Activated CD8-positive, alpha-beta memory T cell treated with anti-CD3 and anti-CD28 coated beads for 36 hours (primary cell): ENCODE results near the gene DYSF. TPM values are rescaled to one million over a fixed set of nuclear protein-coding genes. Genes with fewer than 3 reads are reported as not detected.

Experiments
- CTCF ChIA-PET: fragments of 350-600 bp; sonication (Branson Sonifier 250); formaldehyde crosslinking; loops from one replicate; lab custom pipeline; 2021; ENCODE audit warnings: antibody characterized with exemption; lab: Charles Lee
- POLR2A ChIA-PET: fragments of 350-600 bp; sonication (Branson Sonifier 250); formaldehyde crosslinking; loops from one replicate; lab custom pipeline; 2021; ENCODE audit warnings: antibody characterized with exemption; lab: Charles Lee
- total RNA-seq, 2 experiments: library from RNA; stranded (reverse); gene quantifications; one replicate each; pipeline ENCODE4 v1.2.3, GENCODE V29; 2021

Gene DYSF
- total RNA-seq, 2 experiments from 2014 or later: 4.8 to 5.8 TPM

GRCh38 chr2:71455011-71455740, 1.8 kb downstream of the DYSF start:
- ChIA-PET CTCF (interaction anchor here (0.6 to 1.3 kb wide), 3 partner anchors 9 to 210 kb away, joined by 3 read pairs; no protein-coding TSS in a partner anchor), POLR2A (interaction anchor here (1.1 kb wide), 1 partner anchor 13 kb away, joined by 3 read pairs; no protein-coding TSS in a partner anchor)

- ChIA-PET CTCF (interaction anchor here (0.6 to 1.6 kb wide), 2 partner anchors 55 to 210 kb away, joined by 3 to 4 read pairs; no protein-coding TSS in a partner anchor), POLR2A (no interaction called here)
Measured at GRCh38 chr2:71455741-71456569, 2.6 kb downstream of the DYSF start.

DNA sequence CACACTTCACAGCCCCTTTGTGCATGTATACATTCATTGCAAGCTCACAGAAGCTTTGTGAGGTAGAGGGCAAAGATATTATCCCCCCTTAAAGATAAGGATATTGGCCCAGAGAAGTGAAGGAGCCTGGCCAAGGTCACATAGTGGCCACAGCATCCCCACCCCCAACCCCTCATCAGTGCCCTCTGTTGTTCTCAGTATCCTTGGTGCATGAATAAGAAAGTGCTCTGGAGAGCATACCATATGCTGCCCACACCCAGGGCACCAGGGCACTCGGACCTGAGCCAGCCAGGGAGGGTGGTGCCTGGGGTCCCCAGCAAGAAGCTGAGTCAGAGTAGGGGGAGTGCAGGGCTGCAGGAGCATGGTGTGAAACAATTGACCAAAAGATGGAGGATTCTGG, 3.3 kb downstream of the DYSF start:
- ChIA-PET CTCF (interaction anchor here (1.6 kb wide), 1 partner anchor 54 kb away, joined by 4 read pairs; no protein-coding TSS in a partner anchor), POLR2A (no interaction called here)

DNA sequence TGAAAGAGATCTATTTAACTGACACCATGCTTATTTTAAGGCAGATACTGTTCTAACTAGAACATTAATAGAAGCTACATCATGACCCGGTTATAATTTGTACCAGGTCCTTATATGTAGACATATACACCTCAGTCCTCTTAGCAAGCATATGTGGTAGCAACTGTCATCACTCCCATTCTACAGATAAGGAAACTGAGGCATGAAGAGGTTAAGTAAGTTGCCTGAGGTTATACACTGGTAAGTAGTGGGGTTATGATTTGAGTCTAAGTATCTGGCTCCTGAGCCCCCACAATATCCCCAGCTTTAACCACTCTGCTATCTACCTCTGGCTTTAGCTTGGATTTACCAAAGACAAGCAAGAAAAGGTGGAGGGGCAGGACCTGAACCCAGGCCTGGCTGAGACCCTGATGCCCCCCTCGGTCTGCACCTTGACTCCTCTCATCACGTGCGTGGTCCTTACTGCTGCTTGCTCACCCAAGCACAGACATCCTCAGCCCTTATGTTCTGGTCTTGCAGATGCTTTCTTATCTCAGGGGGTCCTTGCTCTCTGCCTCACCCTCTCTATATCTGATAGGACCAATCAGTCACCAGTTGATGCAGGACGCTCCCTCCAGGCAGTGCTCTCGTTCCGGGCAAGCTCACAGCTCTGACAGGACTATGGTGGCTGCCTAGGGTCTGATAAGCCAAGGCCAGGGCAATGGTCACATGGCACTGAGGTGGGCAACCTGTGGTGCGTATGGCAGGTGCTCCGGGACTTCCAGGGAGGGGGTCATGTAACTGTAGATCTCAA, 4.0 kb downstream of the DYSF start:
- CTCF ChIA-PET: interaction anchor here (1.6 kb wide), 1 partner anchor 53 kb away, joined by 4 read pairs; no protein-coding TSS in a partner anchor
- POLR2A ChIA-PET: no interaction called here

- CTCF ChIA-PET: interaction anchor here (1.6 kb wide), 1 partner anchor 53 kb away, joined by 4 read pairs; no protein-coding TSS in a partner anchor
- POLR2A ChIA-PET: no interaction called here
Measured at GRCh38 chr2:71457923-71458322, 4.6 kb downstream of the DYSF start.

DNA sequence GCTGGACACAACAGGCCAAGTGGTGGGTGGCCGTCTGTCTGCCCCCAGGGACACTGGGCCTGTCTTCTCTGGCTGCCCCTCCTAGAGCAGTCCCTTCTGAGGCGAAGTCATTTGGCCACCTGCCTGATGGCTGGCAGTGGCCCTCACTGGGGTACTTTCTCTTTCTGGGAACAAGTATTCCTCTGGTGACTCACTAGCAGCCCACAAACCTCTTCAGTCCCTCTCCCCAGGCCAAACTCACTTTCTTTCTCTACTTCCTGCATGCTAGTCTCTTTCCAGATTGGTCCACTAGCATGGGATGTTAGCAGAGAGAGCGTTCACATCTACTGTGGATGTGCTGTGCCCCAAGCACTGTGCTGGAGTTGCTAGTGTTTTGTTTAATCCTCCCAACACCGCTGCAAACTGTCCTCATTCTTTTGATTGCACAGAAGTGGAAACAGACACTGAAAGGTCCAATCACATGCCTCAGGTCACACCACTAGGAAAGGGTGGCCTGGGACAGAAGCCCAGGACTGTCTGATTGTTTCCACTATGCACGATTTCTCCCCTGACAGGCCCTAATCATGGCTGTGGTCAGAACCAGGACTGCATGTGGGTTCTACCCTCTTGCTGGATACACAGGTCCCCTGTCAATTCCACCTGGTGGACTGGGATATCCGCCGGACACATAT, 5.2 kb downstream of the DYSF start:
- ChIA-PET CTCF (no interaction called here), POLR2A (no interaction called here)

GRCh38 chr2:71459084-71459431, 5.7 kb downstream of the DYSF start:
- ChIA-PET CTCF (no interaction called here), POLR2A (no interaction called here)

- ChIA-PET CTCF (interaction anchor here (0.6 to 3.3 kb wide), 2 partner anchors 52 to 145 kb away, joined by 5 to 21 read pairs; no protein-coding TSS in a partner anchor), POLR2A (no interaction called here)
Measured at GRCh38 chr2:71460056-71460455, 6.7 kb downstream of the DYSF start.

- CTCF ChIA-PET: interaction anchor here (0.5 to 3.3 kb wide), 5 partner anchors 15 to 160 kb away, joined by 3 to 21 read pairs (median 4); no protein-coding TSS in a partner anchor
- POLR2A ChIA-PET: no interaction called here
Measured at GRCh38 chr2:71460595-71461303, 7.4 kb downstream of the DYSF start.

GRCh38 chr2:71461304-71461671, 7.9 kb downstream of the DYSF start:
- POLR2A ChIA-PET: no interaction called here
- CTCF ChIA-PET: interaction anchor here (1.4 to 3.3 kb wide), 2 partner anchors 15 to 51 kb away, joined by 4 to 21 read pairs; no protein-coding TSS in a partner anchor

- CTCF ChIA-PET: interaction anchor here (1.4 to 3.3 kb wide), 2 partner anchors 8 to 50 kb away, joined by 3 to 21 read pairs; partner anchors contain the start of gene DYSF
Measured at GRCh38 chr2:71462056-71462605, 8.8 kb downstream of the DYSF start.

GRCh38 chr2:71462641-71463341, 9.4 kb downstream of the DYSF start:
- CTCF ChIA-PET: interaction anchor here (1.4 to 3.3 kb wide), 2 partner anchors 9 to 49 kb away, joined by 3 to 21 read pairs; partner anchors contain the start of gene DYSF

More at GRCh38 chr2:71462056-71462605, 8.8 kb downstream of the DYSF start:
- POLR2A ChIA-PET: no interaction called here

GRCh38 chr2:71463342-71463654, 9.9 kb downstream of the DYSF start:
- ChIA-PET CTCF (interaction anchor here (1.4 kb wide), 1 partner anchor 10 kb away, joined by 3 read pairs; the partner anchor contains the start of gene DYSF), POLR2A (no interaction called here)

More at GRCh38 chr2:71462641-71463341, 9.4 kb downstream of the DYSF start:
- POLR2A ChIA-PET: no interaction called here

GRCh38 chr2:71464389-71464788, 11.0 kb downstream of the DYSF start:
- CTCF ChIA-PET: interaction anchor here (1.4 kb wide), 1 partner anchor 9 kb away, joined by 3 read pairs; no protein-coding TSS in a partner anchor
- POLR2A ChIA-PET: no interaction called here

DNA sequence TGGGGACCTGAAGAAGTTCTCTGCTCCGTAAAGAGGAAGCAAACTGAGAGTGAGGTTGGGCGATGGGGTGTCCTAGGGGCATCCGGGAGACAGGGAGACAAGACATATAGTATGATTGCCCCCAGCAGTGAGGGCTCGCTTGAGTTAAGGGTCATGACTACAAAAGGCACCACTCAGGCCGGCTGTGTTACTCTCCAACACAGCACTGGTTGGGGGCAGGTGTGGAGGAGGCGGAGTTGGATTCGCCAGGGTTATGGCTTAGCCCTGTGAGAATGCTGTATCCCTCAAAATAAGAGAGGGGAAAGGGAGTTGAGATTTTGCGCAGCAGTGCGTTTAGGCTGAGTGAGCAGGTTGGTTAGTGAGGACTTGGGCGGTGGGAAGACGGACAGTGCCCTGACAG, 12.0 kb downstream of the DYSF start:
- POLR2A ChIA-PET: no interaction called here
- CTCF ChIA-PET: no interaction called here

DNA sequence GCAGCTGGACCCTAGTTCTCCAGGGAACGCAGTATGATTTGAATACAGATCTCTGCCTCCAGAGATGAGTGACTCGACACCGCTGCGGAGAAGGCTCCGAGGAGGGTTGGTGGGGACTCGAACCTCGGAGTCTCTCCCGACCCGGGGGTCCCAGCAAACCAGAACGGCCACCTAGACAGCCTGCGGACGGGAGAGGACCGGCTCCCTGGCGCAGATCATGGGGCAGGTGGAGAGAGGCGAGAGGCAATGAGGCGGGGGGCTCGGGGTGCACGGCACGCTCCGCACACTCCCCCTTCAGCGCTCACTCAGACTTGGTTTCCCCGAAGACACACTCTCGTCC, 12.6 kb downstream of the DYSF start:
- ChIA-PET CTCF (interaction anchor here (1.3 kb wide), 1 partner anchor 47 kb away, joined by 3 read pairs; no protein-coding TSS in a partner anchor), POLR2A (interaction anchor here (0.7 kb wide), 1 partner anchor 12 kb away, joined by 3 read pairs; no protein-coding TSS in a partner anchor)
